WTC11 (cell line): ENCODE measurements around the gene ZDHHC7. TPM values are rescaled to one million over a fixed set of nuclear protein-coding genes. Genes with fewer than 3 reads are reported as not detected.

Experiments used
- ATAC-seq: fragments of 200-7000 bp; cut with Tn5 transposase; 2 replicates; pipeline ENCODE4 v1.10.0; 2021; ENCODE audit warnings: mild to moderate bottlenecking, moderate library complexity
- CTCF ChIA-PET: fragments of 300-600 bp; sonication (Branson Sonifier 250); formaldehyde crosslinking; loops from one replicate; lab custom pipeline; 2021; ENCODE audit warnings: antibody characterized with exemption; lab: Charles Lee
- POLR2A ChIA-PET: fragments of 350-600 bp; sonication (Branson Sonifier 250); formaldehyde crosslinking; loops from one replicate; lab custom pipeline; 2021; ENCODE audit warnings: antibody characterized with exemption; lab: Charles Lee
- DNase-seq: peaks from one replicate; pipeline ENCODE4 v3.0.0; 2021; ENCODE audit warnings: low spot score
- H3K27ac Mint-ChIP-seq: 2 replicates; pipeline ENCODE4 v1.8.0; 2021; ENCODE audit warnings: mixed read lengths
- H3K27me3 Mint-ChIP-seq: 2 replicates; pipeline ENCODE4 v1.8.0; 2021; ENCODE audit warnings: low read depth, mild to moderate bottlenecking, moderate library complexity, mixed read lengths
- H3K36me3 Mint-ChIP-seq: 2 replicates; pipeline ENCODE4 v1.8.0; 2021; ENCODE audit warnings: mixed read lengths
- H3K4me1 Mint-ChIP-seq: 2 replicates; pipeline ENCODE4 v1.8.0; 2022; ENCODE audit warnings: mixed read lengths
- H3K4me3 Mint-ChIP-seq: 2 replicates; pipeline ENCODE4 v1.8.0; 2021; ENCODE audit warnings: mild to moderate bottlenecking, moderate library complexity, mixed read lengths
- H3K9me3 Mint-ChIP-seq: 2 replicates; pipeline ENCODE4 v1.8.0; 2021; ENCODE audit warnings: mixed read lengths
- CBFB ChIP-seq: sonication (generic); formaldehyde crosslinking; IDR thresholded peaks from 2 replicates; pipeline ENCODE4 v1.8.1; 2022; ENCODE audit warnings: mild to moderate bottlenecking, low read depth, missing genetic modification reagents
- E2F4 ChIP-seq: sonication (generic); formaldehyde crosslinking; IDR thresholded peaks from 2 replicates; pipeline ENCODE4 v1.8.1; 2022; ENCODE audit warnings: low read depth, mild to moderate bottlenecking, moderate library complexity, missing genetic modification reagents, borderline replicate concordance
- ELF4 ChIP-seq: sonication (generic); formaldehyde crosslinking; IDR thresholded peaks from 2 replicates; pipeline ENCODE4 v1.8.1; 2022; ENCODE audit warnings: low read depth, mild to moderate bottlenecking, moderate library complexity, missing genetic modification reagents
- EMX1 ChIP-seq: fragments of 250-450 bp; sonication (Bioruptor Pico); IDR thresholded peaks from 2 replicates; pipeline ENCODE4 v1.8.0; 2021; ENCODE audit warnings: mild to moderate bottlenecking
- ETV6 ChIP-seq: sonication (generic); formaldehyde crosslinking; IDR thresholded peaks from 2 replicates; pipeline ENCODE4 v1.8.1; 2022; ENCODE audit warnings: mild to moderate bottlenecking, missing genetic modification reagents
- FOXJ3 ChIP-seq: sonication (generic); formaldehyde crosslinking; IDR thresholded peaks from 2 replicates; pipeline ENCODE4 v1.9.0; 2021; ENCODE audit warnings: missing genetic modification reagents, mild to moderate bottlenecking, borderline replicate concordance
- GTF2I ChIP-seq: fragments of 250-450 bp; sonication (Bioruptor Pico); conservative IDR thresholded peaks from 2 replicates; pipeline ENCODE4 v1.4.0; 2021; ENCODE audit warnings: mild to moderate bottlenecking
- MAX ChIP-seq: sonication (generic); formaldehyde crosslinking; IDR thresholded peaks from 2 replicates; pipeline ENCODE4 v1.8.0; 2022; ENCODE audit warnings: mild to moderate bottlenecking, missing genetic modification reagents
- RELA ChIP-seq: sonication (generic); formaldehyde crosslinking; IDR thresholded peaks from 2 replicates; pipeline ENCODE4 v1.8.1; 2022; ENCODE audit warnings: missing genetic modification reagents, mild to moderate bottlenecking, borderline replicate concordance
- ZNF121 ChIP-seq: sonication (generic); formaldehyde crosslinking; IDR thresholded peaks from 2 replicates; pipeline ENCODE4 v1.8.0; 2023; ENCODE audit warnings: missing genetic modification reagents
- ZNF671 ChIP-seq: fragments of 250-450 bp; sonication (Bioruptor Pico); IDR thresholded peaks from 2 replicates; pipeline ENCODE4 v1.8.0; 2021; ENCODE audit warnings: mild to moderate bottlenecking
- ZSCAN18 ChIP-seq: fragments of 250-450 bp; sonication (Bioruptor Pico); IDR thresholded peaks from 2 replicates; pipeline ENCODE4 v2.1.2; 2022; ENCODE audit warnings: mild to moderate bottlenecking, moderate library complexity
- total RNA-seq: library from RNA; stranded (reverse); gene quantifications from 3 replicates; pipeline ENCODE4 v1.2.3, GENCODE V29; 2021
- TF ChIP-seq, protein P1 (sequence below): fragments of 250-450 bp; sonication (Bioruptor Pico); conservative IDR thresholded peaks from 2 replicates; pipeline ENCODE4 v1.9.0; 2021; ENCODE audit warnings: mild to moderate bottlenecking
- TF ChIP-seq, protein P2 (sequence below): sonication (generic); formaldehyde crosslinking; IDR thresholded peaks from 2 replicates; pipeline ENCODE4 v1.8.0; 2022; ENCODE audit warnings: mild to moderate bottlenecking, missing genetic modification reagents
- TF ChIP-seq, protein P3 (sequence below): fragments of 250-450 bp; sonication (Bioruptor Pico); IDR thresholded peaks from 2 replicates; pipeline ENCODE4 v1.9.0; 2021; ENCODE audit warnings: mild to moderate bottlenecking, borderline replicate concordance
- TF ChIP-seq, protein P4 (sequence below): fragments of 250-450 bp; sonication (Bioruptor Pico); IDR thresholded peaks from 2 replicates; pipeline ENCODE4 v1.9.0; 2021; ENCODE audit warnings: mild to moderate bottlenecking
- TF ChIP-seq, protein P5 (sequence below): sonication (generic); formaldehyde crosslinking; IDR thresholded peaks from 2 replicates; pipeline ENCODE4 v1.8.0; 2023; ENCODE audit warnings: missing genetic modification reagents
- TF ChIP-seq, protein P6 (sequence below): sonication (generic); formaldehyde crosslinking; IDR thresholded peaks from 2 replicates; pipeline ENCODE4 v1.8.1; 2022; ENCODE audit warnings: missing genetic modification reagents, borderline replicate concordance

The ZDHHC7 gene
- total RNA-seq, 1 experiment from 2014 or later: 38.7 TPM

DNA sequence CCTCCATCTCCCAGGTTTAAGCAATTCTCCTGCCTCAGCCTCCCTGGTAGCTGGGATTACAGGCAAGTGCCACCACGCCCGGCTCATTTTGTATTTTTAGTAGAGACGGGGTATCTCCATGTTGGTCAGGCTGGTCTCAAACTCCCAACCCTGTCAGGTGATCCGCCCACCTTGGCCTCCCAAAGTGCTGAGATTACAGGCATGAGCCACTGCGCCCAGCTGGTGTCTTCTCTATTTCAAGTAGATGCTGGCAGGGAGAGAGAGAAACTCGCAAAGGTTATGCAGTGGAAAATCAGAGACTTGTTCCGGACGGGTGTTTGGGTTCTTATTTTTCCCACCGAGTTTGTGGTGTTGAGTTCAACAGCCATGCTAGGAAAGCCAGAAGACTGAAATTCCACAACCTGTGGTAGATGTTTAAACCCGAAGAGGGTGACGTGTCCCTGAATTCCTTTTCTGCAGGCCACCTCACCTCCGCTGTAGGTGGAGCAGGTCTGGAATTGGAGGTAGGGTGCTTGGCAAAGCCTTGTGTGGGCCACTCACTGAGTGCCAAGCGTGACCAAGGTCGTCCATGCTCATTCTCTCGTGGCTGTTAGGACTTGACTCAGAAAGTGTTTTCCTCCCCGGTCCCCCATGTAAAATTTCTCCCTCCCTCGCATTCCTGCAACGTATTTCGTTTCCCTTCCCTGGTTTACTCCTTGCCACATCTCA lies 7.3 kb upstream of the ZDHHC7 start:
- ATAC-seq: no peak
- TF ChIP-seq RELA (no peak), ETV6 (CRISPR knock-in tag) (no peak), FOXJ3 (CRISPR knock-in tag) (no peak), CBFB (no peak), EMX1 (CRISPR knock-in tag) (no peak), ELF4 (CRISPR knock-in tag) (no peak), MAX (CRISPR knock-in tag) (no peak)
- TF ChIP-seq, protein P1, sequence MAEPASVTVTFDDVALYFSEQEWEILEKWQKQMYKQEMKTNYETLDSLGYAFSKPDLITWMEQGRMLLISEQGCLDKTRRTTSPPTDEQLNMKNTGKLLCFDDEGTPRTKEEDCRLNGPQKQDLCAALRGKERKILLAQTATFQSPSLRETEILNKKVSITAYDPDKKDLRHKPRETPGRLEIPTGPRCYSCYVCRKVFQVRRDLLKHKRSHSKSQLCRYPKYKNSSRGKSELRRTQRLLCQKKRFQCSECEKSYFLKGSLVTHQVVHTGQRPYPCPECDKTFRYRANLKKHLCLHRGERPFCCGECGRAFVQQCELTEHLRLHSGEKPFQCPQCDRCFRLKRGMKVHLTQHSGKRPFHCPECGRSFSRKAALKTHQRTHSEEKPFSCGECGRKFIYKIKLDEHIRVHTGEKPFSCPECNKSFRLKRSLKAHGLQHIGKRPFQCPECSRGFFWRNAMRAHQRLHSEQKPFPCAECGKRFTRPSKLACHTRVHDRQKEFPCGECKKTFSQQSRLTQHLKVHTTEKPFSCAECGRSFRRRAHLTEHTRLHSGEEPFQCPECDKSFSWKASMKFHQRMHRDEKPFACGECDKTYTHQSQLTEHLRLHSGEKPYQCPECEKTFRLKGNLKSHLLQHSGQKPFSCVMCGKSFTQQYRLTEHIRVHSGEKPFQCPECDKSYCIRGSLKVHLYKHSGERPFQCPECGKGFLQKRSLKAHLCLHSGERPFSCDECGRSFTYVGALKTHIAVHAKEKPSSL (CRISPR knock-in tag): no peak
- TF ChIP-seq, protein P2, sequence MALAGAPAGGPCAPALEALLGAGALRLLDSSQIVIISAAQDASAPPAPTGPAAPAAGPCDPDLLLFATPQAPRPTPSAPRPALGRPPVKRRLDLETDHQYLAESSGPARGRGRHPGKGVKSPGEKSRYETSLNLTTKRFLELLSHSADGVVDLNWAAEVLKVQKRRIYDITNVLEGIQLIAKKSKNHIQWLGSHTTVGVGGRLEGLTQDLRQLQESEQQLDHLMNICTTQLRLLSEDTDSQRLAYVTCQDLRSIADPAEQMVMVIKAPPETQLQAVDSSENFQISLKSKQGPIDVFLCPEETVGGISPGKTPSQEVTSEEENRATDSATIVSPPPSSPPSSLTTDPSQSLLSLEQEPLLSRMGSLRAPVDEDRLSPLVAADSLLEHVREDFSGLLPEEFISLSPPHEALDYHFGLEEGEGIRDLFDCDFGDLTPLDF: no peak
- TF ChIP-seq, protein P3, sequence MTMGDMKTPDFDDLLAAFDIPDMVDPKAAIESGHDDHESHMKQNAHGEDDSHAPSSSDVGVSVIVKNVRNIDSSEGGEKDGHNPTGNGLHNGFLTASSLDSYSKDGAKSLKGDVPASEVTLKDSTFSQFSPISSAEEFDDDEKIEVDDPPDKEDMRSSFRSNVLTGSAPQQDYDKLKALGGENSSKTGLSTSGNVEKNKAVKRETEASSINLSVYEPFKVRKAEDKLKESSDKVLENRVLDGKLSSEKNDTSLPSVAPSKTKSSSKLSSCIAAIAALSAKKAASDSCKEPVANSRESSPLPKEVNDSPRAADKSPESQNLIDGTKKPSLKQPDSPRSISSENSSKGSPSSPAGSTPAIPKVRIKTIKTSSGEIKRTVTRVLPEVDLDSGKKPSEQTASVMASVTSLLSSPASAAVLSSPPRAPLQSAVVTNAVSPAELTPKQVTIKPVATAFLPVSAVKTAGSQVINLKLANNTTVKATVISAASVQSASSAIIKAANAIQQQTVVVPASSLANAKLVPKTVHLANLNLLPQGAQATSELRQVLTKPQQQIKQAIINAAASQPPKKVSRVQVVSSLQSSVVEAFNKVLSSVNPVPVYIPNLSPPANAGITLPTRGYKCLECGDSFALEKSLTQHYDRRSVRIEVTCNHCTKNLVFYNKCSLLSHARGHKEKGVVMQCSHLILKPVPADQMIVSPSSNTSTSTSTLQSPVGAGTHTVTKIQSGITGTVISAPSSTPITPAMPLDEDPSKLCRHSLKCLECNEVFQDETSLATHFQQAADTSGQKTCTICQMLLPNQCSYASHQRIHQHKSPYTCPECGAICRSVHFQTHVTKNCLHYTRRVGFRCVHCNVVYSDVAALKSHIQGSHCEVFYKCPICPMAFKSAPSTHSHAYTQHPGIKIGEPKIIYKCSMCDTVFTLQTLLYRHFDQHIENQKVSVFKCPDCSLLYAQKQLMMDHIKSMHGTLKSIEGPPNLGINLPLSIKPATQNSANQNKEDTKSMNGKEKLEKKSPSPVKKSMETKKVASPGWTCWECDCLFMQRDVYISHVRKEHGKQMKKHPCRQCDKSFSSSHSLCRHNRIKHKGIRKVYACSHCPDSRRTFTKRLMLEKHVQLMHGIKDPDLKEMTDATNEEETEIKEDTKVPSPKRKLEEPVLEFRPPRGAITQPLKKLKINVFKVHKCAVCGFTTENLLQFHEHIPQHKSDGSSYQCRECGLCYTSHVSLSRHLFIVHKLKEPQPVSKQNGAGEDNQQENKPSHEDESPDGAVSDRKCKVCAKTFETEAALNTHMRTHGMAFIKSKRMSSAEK: no peak
- TF ChIP-seq, protein P4, sequence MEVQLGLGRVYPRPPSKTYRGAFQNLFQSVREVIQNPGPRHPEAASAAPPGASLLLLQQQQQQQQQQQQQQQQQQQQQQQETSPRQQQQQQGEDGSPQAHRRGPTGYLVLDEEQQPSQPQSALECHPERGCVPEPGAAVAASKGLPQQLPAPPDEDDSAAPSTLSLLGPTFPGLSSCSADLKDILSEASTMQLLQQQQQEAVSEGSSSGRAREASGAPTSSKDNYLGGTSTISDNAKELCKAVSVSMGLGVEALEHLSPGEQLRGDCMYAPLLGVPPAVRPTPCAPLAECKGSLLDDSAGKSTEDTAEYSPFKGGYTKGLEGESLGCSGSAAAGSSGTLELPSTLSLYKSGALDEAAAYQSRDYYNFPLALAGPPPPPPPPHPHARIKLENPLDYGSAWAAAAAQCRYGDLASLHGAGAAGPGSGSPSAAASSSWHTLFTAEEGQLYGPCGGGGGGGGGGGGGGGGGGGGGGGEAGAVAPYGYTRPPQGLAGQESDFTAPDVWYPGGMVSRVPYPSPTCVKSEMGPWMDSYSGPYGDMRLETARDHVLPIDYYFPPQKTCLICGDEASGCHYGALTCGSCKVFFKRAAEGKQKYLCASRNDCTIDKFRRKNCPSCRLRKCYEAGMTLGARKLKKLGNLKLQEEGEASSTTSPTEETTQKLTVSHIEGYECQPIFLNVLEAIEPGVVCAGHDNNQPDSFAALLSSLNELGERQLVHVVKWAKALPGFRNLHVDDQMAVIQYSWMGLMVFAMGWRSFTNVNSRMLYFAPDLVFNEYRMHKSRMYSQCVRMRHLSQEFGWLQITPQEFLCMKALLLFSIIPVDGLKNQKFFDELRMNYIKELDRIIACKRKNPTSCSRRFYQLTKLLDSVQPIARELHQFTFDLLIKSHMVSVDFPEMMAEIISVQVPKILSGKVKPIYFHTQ (CRISPR knock-in tag): no peak
- TF ChIP-seq, all 79 proteins: peak for 0
- H3K4me3 Mint-ChIP-seq: no peak overlapping the region
- CTCF ChIA-PET: interaction anchor here (1.0 kb wide), 1 partner anchor 9 kb away, joined by 4 read pairs; the partner anchor contains the start of gene KIAA0513
- no peaks in the 10 kb centered on the region for H3K36me3 Mint-ChIP-seq
- H3K27ac Mint-ChIP-seq: no peak overlapping the region
- DNase-seq: no peak
- H3K4me1 Mint-ChIP-seq: no peaks in the 10 kb centered on the region
- POLR2A ChIA-PET: no interaction called here
- peaks cover 8% of the 10 kb centered on the region; the same call in 1 of the 2 replicates for H3K27me3 Mint-ChIP-seq
- no peaks in the 10 kb centered on the region for H3K9me3 Mint-ChIP-seq

DNA sequence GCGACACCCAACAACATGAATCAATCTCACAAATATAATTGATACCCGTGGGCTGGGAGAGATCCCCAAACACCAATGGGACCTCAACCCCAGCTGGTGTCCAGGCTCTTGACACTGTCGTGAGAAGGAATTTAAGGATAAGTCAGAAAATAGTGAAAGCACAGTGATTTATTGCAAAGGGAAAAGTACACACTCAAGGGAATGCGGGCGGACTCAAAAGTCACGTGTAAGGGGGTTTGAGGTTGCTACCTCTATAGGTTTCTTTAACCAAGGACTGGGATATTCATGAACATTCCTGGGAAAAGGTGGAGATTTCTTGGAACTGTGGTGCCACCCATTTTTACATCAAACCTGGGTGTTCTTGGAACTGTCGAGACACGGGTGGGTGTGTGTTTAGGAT lies 6.3 kb upstream of the ZDHHC7 start:
- H3K27me3 Mint-ChIP-seq: peaks cover 8% of the 10 kb centered on the region; the same call in 1 of the 2 replicates
- POLR2A ChIA-PET: no interaction called here
- no peak overlapping the region for H3K27ac Mint-ChIP-seq
- H3K36me3 Mint-ChIP-seq: no peaks in the 10 kb centered on the region
- H3K4me3 Mint-ChIP-seq: no peak overlapping the region
- ATAC-seq: no peak
- no peaks in the 10 kb centered on the region for H3K9me3 Mint-ChIP-seq
- no peaks in the 10 kb centered on the region for H3K4me1 Mint-ChIP-seq
- CTCF ChIA-PET: no interaction called here
- DNase-seq: no peak
- TF ChIP-seq, protein P5, sequence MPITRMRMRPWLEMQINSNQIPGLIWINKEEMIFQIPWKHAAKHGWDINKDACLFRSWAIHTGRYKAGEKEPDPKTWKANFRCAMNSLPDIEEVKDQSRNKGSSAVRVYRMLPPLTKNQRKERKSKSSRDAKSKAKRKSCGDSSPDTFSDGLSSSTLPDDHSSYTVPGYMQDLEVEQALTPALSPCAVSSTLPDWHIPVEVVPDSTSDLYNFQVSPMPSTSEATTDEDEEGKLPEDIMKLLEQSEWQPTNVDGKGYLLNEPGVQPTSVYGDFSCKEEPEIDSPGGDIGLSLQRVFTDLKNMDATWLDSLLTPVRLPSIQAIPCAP: no peak
- TF ChIP-seq GTF2I (CRISPR knock-in tag) (no peak), ZSCAN18 (no peak), ZNF121 (CRISPR knock-in tag) (no peak), ZNF671 (CRISPR knock-in tag) (no peak), E2F4 (no peak)
- TF ChIP-seq, protein P6, sequence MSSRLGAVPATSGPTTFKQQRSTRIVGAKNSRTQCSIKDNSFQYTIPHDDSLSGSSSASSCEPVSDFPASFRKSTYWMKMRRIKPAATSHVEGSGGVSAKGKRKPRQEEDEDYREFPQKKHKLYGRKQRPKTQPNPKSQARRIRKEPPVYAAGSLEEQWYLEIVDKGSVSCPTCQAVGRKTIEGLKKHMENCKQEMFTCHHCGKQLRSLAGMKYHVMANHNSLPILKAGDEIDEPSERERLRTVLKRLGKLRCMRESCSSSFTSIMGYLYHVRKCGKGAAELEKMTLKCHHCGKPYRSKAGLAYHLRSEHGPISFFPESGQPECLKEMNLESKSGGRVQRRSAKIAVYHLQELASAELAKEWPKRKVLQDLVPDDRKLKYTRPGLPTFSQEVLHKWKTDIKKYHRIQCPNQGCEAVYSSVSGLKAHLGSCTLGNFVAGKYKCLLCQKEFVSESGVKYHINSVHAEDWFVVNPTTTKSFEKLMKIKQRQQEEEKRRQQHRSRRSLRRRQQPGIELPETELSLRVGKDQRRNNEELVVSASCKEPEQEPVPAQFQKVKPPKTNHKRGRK (CRISPR knock-in tag): no peak
